GM18861 (cell line): ENCODE measurements around the gene BCAP29.
"Not testable (repeated sequence)": the region's sequence is repeated elsewhere in the genome, so short reads cannot be mapped to it uniquely, and the experiment has no call there.

Experiments used
- ATAC-seq: cut with Tn5 transposase; IDR thresholded peaks from one replicate; pipeline ENCODE4 v1.9.1; 2021; ENCODE audit not compliant: unreplicated experiment

BCAP29 gene, protein sequence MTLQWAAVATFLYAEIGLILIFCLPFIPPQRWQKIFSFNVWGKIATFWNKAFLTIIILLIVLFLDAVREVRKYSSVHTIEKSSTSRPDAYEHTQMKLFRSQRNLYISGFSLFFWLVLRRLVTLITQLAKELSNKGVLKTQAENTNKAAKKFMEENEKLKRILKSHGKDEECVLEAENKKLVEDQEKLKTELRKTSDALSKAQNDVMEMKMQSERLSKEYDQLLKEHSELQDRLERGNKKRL

DNA sequence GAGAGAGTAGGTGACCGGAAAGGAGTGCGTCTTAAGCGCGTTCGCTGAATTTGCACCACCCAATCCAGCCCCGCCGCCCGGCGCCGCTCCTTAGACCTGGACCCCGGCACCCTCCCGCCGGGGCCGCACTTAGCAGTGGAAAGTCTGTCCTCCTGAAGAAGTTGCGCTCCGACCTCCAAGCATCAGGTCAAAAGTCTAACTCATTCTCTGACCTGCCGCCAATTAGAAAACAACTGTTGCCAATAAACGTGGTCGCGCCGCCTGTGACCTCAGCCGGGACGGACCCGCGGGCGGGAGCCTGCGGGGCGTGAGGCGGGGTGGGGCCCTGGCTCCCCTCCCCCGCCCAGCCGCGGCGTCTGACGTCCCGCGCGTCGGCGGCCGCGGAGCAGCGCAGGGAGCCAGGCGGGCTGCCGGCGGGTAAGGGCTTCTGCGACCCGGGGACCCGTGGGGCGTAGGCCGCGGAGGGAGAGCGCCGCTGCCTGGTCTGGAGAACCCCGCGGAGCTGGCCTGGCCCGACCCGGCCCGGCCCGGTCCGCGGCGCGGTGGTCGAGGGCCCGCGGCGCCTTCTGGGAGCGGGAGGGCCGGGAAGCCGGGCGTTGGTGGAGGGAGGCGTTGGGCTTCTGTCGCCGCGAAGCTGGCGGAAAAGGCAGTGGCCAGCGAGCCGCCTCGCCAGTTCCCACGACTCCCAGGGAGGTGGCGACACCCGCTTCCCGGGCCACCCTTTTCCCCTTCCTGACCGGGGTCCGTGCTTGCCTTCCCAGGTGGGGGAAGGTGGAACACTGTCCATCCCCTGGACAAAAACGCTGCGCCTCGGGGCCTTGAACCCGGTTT lies at the start of gene BCAP29:
Gene BCAP29, plus strand, starts transcription at position 362 of the 831 bp plus-strand sequence. CDS start 527 bp downstream, outside the sequence.
- ATAC-seq = peak; percentile 82

DNA sequence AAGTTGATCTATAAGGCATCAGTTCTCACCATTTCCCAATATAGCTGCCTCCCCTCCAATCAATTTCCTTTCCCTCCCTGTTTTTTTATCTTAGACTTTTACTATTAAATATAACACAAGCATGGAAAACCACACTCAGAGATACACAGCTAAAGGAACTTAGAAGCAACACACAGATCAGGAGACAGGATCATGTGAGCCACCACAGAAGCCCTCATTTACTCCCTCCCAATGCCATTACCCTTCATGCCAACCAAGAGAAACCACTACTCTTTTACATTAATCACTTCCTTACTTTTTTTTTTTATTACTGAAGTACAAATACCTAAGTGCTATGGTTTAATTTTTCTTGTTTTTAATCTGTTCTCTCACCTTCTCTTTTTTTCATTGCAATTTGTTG lies 49.3 kb upstream of the BCAP29 start:
- ATAC-seq = no peak

DNA sequence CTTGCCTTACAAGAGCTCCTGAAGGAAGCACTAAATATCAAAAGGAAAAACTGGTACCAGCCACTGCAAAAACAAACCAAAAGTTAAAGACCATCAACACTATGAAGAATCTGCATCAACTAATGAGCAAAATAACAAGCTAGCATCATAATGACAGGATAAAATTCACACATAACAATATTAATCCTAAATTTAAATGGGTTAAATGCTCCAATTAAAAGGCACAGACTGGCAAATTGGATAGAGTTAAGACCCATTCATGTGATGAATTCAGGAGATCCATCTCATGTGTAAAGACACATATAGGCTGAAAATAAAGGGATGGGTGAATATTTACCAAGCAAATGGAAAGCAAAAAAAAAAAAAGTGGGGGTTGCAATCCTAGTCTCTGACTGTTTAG lies 45.9 kb upstream of the BCAP29 start:
- ATAC-seq = no peak

DNA sequence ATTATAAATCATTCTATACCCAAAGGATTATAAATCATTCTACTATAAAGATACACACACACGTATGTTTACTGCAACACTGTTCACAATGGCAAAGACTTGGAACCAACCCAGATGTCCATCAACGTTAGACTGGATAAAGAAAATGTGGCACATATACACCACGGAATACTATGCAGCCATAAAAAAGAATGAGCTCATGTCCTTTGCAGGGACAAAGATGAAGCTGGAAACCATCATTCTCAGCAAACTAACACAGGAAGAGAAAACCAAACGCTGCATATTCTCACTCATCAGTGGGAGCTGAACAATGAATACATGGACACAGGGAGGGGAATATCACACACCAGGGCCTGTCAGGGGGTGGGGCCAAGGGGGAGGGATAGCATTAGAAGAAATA lies 42.8 kb upstream of the BCAP29 start:
- not testable (repeated sequence) for ATAC-seq

DNA sequence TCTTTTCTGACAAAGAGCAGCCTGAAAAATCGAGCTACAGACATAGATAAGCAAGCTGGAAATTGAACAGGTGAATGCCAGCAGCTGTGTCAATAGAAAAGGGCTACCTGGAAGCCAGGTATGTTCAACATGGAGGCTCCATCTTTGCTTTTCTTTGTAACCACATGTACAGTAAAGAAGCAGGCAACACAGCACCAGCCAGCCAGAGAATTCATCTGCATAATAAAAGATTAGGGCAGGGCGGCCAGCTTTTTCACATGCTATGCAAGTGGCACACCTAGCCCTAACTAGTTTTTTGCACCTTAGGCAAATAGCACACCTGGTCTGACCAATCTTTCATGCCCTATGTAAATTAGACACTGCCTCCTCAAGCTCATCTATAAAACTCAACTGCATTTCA lies 42.0 kb upstream of the BCAP29 start:
- no peak for ATAC-seq

DNA sequence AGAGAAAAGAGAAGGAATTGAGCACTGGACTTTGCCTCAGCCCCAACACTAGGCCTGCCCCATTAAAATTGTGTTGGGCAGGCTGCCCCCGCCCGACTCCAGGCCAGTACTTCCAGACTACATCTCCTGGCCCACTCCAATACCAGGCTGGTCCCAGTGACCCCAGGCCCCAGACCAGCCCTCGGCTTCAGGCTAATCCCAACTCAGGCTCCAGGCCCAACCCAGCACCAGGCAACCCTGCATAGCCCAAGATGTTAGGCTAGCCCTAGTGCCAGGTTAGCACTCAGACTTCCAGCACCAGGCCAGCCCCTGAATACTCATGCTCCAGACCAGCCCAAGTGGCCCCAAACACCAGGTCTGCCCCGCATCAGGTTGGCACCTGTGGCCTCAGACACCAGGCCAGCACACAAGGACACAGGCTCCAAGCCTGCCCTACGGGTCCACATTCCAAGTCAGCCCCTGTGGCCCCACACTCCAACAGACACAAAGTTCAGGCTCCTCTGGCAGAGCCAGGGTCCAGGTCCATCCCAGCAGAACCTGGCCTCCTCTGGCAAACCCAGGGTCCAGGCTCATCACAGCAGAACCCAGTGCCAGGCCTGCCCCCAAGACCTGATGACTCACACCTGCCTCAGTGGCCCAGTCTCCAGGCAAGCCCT lies 36.6 kb upstream of the BCAP29 start:
- ATAC-seq = no peak

DNA sequence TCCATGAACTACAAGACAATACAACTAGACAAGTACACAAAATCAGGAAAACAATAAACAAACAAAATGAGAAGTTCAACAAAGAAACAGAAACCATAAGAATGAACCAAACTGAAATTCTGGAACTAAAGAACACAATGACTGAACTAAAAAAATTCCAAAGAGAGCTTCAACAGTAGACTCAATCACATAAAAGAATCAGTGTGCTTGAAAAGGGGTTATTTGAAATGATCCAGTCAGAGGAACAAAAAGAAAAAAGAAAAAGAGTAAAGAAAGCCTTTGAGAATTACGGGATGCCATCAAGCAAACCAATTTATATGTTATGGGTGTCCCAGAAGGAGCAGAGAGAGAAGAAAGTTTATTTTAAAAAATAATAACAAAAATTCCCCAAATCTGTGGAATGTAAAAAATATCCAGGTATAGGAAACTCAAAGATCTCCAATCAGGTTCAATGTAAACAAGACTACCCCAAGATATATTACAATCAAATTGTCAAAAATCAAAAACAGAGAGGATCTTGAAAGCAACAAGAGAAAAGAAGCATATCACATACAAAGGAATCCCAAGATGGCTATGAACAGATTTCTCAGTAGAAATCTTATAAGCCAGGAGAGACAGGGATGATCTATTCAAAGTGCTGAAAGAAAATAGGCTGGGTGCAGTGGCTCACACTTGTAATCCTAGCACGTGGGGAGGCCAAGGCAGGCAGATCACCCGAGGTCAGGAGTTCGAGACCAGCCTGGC lies 35.0 kb upstream of the BCAP29 start:
- ATAC-seq = no peak

DNA sequence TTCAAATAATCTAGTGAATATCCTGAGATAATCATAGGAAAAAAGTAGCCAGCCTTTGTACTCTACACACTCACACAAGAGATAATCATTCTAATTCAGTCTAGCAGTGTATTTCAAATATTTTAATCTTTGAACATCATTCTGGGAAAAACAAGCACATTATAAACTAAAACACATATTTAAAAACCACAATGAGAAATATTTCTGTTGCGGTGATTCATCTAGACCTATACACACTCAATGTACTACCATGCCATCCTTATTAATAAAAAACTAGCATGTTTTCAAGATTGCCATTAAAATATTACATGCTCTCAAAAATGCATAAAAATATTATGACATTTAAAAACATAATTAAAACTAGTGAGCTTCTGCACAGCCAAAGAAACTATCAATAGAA lies 28.1 kb upstream of the BCAP29 start:
- no peak for ATAC-seq

DNA sequence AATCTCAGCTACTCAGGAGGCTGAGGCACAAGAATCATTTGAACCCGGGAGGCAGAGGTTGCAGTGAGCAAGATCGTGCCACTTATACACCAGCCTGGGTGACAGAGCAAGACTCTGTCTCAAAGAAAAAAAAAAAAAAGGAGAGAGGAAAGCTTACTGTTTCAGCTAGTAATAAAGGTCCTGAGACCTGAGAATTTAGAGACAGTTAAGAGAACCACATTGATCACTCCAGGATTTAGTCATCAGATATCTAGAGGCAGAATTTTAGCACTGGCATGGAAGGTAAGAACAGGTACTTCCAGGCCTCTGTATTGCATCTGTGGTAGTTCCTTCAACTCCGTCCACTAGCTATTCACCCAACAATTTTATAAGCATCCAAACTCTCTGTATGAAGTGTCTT lies 24.2 kb upstream of the BCAP29 start:
- ATAC-seq = no peak

DNA sequence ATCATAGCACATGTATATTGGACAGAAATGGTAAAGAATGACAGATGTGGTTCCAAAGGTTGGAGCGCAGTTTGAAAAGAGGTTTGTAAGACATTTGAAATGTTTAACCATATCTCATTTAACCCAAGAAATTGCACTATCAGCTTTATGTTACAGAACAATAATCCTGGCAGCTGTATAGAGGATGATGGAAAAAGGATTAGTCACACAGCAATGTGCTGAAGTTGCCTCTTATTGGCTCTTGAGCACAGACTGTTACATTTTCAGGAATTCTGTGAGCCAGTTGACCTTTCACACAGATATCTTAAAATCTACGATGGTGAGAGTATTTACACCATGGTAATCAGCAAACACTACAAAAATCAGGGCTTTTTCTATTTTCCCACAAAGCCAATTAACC lies 20.2 kb upstream of the BCAP29 start:
- no peak for ATAC-seq

DNA sequence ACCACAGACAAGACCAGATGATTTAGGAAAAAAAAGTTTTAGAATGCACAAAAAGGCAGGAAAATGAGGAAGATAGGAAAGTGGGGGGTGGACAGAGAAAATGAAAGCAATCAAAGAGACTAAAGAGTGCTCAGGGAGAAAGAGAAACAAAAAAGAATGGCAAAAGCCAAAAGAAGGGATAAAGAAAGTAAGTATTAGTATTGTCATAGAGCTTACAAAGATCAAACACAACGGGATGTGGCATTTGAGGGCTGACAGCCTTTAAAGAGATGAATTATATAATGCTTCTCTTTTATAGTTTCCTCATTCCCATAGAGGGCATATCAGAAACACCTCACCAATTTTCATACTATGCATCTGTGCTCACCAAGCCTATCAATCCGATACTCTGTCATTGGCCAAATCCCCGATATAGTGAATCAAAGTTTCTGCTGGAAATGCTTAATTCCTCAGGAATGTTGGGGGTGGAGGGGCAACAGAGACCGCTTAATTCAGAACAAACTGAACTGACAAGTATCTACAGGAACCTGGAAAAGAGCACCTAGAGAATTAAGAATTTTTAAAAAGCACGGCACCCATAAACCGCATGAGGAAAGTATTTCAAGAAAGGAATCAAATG lies 19.0 kb upstream of the BCAP29 start:
- no peak for ATAC-seq

DNA sequence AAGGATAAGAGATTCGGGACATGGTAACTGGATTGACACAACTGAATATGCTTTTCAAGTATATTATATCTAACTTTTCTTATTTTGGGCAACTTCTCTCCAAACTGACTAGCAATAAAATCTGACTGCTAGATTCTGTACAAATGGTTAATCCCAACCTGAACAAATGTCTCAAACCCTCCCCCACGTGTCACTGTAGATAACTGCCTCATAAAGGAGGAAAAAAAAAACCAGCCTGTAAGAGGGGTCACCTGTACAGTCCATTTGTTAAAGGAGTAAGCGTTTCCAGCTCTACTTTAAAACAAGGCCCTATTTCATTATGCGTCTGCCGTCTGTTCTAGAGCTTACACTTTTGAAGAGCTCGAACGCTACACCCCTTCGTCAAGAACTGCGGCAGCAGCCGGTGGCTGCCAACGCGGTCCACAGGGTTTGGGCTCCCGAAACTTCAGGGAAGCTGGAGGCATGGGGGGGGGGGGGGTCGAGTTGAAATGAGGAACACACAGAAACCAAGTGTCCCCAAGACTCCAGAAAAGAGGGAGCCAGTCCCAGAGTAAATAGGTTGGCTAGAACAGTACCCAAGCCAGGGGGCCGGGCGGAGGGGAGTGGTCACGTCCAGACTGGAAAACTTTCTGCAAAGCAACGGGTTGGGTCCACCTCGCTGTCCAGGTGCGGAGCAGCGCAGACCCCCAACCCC lies 16.8 kb upstream of the BCAP29 start:
- peak; percentile 33 for ATAC-seq

DNA sequence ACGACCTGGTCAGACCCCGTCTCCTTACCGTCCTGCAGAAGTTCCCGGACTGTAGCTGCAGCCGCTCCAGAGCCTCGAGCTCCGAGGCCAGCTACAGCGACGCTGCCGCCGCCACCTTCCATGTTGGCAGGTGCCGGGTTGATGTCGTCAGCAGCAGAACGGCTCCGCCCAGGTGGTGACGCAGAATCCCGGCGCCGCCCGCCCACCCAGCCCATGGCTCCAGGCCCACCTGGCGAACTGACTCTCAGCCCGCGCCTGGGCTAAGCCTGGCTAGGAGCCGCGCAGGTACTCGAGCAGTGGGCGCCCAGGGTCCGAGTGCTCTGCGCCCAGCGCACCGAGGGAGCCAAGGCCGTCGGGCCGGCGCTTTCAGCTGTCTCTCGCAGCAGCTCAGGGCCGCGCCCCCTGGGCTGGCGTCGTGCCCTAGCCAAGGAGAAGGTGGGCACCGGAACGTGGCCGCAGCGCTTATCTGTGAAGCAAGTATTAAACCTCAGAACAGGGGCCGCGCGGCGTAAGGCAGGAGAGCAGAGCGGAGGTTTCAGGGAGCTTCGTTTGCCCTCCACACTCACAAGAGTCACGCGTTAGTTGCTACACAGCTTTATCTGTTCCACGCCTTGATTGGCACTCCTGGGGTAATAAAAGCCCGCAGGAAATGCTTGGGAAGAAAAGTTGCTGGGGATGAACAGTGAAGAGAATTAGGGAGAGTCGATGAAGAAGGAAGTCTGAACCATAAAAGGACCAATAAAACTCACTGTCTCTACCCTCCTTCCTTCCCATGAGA lies 16.1 kb upstream of the BCAP29 start, which contains the start of the genes COG5 and DUS4L:
Gene COG5, minus strand, starts transcription at position 146 of the 778 bp plus-strand sequence. Its CDS starts 24 bp downstream, at position 122.
Gene DUS4L, plus strand, starts transcription at position 197 of the 778 bp plus-strand sequence. CDS start 3,100 bp downstream, outside the sequence.
- ATAC-seq = peak; percentile 93

DNA sequence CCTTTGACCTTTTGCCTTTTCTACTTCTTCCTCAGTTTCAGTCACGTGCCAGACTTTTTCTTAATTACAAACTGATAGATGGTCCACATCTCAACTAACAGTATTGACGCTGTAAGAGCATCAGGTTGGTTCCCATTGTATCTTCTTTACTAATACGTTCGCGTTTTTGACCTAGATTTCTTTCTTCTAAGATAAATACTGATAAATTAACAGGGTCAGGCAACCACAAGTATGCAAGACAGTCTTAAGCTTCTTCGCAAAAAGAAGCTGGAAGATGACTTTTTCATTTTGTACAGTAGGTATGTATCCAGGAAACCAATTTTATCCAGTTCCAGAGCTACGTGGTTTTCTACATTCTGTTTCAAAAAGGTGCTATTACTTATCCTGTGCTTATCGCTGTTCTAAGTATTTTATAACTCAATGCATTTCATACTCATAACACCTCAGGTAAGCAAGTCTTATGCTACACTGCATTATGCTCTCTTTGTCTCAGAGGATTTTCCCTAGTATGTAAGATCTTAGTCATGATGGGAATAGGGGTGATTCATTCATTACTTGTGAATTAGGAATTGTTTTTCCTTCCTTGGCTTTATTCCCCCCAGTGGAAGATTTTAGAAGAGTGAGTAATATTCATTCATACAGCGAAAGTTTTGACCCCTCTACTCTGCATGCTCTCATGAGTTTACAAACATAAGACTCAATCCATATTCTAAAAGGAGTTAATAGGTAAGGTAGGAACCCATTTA lies 15.3 kb upstream of the BCAP29 start:
- ATAC-seq = no peak

DNA sequence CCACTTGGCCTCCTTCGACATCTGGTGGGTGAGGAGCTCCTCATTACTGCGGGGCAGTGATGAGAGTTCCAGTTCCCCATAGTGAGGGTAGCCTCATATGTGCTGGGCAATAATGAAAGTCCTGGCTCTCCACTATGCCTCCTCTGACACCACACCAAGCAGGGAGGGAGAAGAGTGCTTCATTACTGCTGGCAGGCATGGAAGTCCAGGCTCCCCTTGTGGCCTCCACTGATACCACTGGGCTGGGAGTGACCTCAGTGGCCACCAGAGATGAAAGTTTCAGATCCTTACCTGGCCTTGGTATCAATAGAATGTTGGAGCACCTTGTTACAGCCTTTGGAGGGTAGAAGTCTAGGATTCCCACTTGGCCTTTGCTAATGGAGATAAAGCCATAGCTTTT lies 9.7 kb upstream of the BCAP29 start:
- no peak for ATAC-seq

DNA sequence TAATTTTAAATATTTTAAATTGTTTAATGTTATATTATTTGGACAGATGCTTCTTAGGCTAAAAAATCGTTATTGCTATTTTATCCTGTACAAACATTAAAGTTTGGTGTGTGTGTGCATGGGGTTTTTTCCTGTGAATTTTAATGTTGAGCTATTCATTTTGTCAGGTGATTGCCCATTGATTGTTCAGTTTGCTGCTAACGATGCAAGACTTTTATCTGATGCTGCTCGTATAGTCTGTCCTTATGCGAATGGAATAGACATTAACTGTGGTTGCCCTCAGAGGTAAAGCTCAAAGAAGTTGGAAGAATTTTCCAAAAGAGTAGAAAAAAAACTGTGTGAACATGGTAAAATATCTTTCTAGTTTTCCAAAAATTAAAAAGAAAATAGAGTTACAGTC lies 6.5 kb upstream of the BCAP29 start:
- no peak for ATAC-seq

DNA sequence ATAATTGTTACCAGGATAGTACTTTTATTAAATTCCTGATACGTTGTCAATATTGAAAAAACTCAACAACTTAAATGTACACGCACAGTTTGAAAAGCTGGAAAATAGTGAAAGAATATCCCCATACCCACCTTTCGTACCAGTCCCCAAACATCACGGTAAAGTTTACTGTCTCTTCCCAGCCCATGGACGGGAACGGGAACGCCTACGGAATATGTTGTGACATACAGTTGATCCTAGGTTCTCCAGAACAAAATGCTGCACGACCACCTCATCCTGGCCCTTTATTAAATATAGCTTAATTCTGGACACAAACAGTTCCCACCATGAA lies 527 bp upstream of the BCAP29 start:
- no peak for ATAC-seq

DNA sequence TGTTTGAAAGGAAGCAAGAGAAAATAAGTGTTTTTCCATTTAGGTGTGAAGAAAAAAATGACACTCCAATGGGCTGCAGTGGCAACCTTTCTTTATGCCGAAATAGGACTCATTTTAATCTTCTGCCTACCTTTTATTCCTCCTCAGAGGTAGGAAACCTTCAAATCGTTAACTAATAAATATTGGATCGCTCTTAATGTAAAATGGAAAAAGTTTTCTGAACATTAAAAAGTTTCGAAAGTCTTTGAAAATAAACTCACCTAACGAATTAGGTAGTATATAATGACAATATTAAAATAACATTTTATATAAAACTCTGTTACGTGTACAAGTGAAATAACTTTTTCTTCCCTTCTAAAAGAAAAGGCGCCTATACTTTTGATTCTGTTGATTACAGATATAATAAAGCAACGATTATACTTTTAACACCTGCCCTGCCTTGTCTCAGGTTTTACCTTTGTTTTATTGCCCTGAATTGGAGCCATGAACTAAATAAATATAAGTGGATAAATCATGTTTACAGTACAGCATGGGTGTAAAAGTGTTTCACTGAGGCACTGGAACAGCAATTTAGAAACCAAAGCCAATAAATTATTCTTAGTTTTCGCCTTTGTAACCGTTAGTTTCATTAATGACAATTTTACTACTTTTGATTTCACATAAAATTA lies 804 bp downstream of the BCAP29 start:
- no peak for ATAC-seq
